BJ (cell line): ENCODE data around the gene PCA3. TPM values are rescaled to one million over a fixed set of nuclear protein-coding genes. Genes with fewer than 3 reads are reported as not detected.
A peak's percentile ranks its signal among the peaks of the same experiment; 100 is the strongest.

ENCODE experiments used
- CTCF ChIA-PET: fragments of 350-600 bp; formaldehyde crosslinking; extraction: SDS; loops from one replicate; lab custom pipeline; 2021; ENCODE audit warnings: antibody characterized with exemption, inconsistent platforms; lab: Yijun Ruan, JAX
- POLR2A ChIA-PET: fragments of 300-600 bp; sonication (Branson Sonifier 250); formaldehyde crosslinking; extraction: SDS; loops from one replicate; lab custom pipeline; 2021; ENCODE audit warnings: antibody characterized with exemption; lab: Charles Lee
- DNase-seq: peaks from one replicate; pipeline ENCODE4 v3.0.0-alpha.2; 2011; ENCODE audit warnings: low read depth
- H3K27me3 ChIP-seq: 2 replicates; pipeline ENCODE4 v1.6.0; 2011; ENCODE audit warnings: low read length; ENCODE audit not compliant: control insufficient read depth, insufficient read depth
- H3K36me3 ChIP-seq: 2 replicates; pipeline ENCODE4 v1.5.1; 2011; ENCODE audit warnings: low read length; ENCODE audit not compliant: control insufficient read depth, insufficient read depth
- H3K4me3 ChIP-seq: 2 replicates; pipeline ENCODE4 v1.5.1; 2011; ENCODE audit warnings: low read depth, mild to moderate bottlenecking, control low read depth, low read length
- polyA minus RNA-seq: library from RNA; depleted of rRNA, polyadenylated mRNA; stranded (reverse); fragments of >200 nt; gene quantifications from 2 replicates; pipeline ENCODE4 v1.2.3, GENCODE V29; 2011; rRNA and poly(A)+ RNA removed
- polyA plus RNA-seq: library from polyadenylated mRNA; depleted of rRNA; stranded (reverse); fragments of >200 nt; gene quantifications from 2 replicates; pipeline ENCODE4 v1.2.3, GENCODE V29; 2011; rRNA removed
- TF ChIP-seq, protein P1 (sequence below): IDR thresholded peaks from 2 replicates; pipeline ENCODE4 v1.5.1; 2011; ENCODE audit warnings: low read depth, mild to moderate bottlenecking, control low read depth, inconsistent platforms, low read length, moderate library complexity; ENCODE audit not compliant: insufficient read depth

PCA3 gene
- polyA plus RNA-seq, result not detected in 2 replicates
- polyA minus RNA-seq, result not detected in 2 replicates

DNA sequence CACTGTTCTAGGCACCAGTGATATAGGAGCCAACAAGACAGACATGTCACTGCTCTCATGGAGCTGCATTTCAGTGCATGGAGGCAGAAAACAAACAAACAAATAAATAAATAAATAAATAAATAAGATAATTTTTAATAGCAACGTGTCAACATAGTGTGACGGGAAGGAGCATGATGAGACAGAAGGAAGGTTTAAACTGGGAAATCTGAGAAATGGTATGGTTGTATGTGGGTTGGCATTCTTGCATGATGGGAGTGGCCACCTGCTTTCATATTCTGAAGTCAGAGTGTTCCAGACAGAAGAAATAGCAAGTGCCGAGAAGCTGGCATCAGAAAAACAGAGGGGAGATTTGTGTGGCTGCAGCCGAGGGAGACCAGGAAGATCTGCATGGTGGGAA, at the start of gene PCA3:
Gene PCA3 (plus strand): TSS at position 301 of the 400 bp plus-strand sequence.
- ChIA-PET POLR2A (no interaction called here), CTCF (interaction anchor here (2.1 kb wide), 1 partner anchor 8 kb away, joined by 5 read pairs; no protein-coding TSS in a partner anchor)
- TF ChIP-seq, protein P1, sequence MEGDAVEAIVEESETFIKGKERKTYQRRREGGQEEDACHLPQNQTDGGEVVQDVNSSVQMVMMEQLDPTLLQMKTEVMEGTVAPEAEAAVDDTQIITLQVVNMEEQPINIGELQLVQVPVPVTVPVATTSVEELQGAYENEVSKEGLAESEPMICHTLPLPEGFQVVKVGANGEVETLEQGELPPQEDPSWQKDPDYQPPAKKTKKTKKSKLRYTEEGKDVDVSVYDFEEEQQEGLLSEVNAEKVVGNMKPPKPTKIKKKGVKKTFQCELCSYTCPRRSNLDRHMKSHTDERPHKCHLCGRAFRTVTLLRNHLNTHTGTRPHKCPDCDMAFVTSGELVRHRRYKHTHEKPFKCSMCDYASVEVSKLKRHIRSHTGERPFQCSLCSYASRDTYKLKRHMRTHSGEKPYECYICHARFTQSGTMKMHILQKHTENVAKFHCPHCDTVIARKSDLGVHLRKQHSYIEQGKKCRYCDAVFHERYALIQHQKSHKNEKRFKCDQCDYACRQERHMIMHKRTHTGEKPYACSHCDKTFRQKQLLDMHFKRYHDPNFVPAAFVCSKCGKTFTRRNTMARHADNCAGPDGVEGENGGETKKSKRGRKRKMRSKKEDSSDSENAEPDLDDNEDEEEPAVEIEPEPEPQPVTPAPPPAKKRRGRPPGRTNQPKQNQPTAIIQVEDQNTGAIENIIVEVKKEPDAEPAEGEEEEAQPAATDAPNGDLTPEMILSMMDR, result no peak
- no peak for DNase-seq
- Histone ChIP-seq H3K36me3 (no peaks in the 10 kb centered on the region), H3K27me3 (no peaks in the 10 kb centered on the region), H3K4me3 (no peak within 1 kb of the TSS)

DNA sequence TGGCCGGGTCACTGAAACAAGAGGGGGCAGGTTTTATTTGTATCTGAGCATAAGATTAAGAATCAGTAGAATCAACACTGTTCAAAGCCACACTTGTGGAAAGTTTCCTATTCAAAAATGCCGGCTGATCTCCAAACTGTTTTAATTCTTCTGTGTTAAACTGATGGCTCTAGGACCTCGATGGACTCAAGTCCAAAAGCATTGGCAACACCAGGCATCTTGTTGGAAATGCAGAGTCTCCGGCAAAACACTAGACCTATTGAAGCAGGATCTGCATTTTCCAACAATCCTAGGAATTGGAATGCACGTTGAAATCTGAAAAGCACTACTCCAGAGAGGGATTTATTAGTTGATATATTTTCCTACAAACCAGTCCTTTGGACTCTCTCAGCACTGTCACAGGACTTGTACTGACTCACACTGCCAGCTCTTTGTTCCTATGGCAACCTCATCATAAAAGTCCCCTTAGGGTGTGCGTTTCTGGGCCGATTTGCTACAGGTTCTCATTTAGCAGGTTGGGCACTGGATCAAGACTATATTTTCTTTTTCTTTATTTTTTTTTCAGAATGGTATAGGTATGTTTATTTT, 48.1 kb upstream of the PCA3 start:
- TF ChIP-seq, protein P1, result no peak
- POLR2A ChIA-PET, result no interaction called here
- Histone ChIP-seq H3K4me3 (no peak overlapping the region), H3K36me3 (no peaks in the 10 kb centered on the region), H3K27me3 (no peaks in the 10 kb centered on the region; the same call in 1 of the 2 replicates)
- CTCF ChIA-PET, result interaction anchor here (2.3 kb wide), 1 partner anchor 11 kb away, joined by 6 read pairs; no protein-coding TSS in a partner anchor
- DNase-seq, result peak; percentile 7

DNA sequence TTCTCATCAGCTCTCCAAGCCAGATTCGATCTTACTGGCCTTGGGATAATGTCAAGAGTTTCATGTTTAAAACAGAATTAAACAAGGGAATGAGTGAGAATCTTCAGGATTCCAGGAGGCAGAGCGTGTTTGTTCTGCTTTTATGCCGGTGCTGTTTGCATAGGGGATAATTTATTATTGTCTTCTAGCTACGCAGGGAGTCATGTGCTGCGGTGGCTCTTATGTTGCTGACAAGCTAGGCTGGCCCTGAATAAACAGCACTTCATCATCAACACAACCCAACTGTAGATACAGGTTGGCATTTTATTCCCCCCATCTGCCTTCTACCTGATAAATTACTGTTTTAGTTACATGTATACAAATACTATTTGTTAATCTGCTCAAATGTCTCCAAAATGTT, 47.1 kb upstream of the PCA3 start:
- no peaks in the 10 kb centered on the region; the same call in 1 of the 2 replicates for H3K27me3 ChIP-seq
- no peak for DNase-seq
- ChIA-PET POLR2A (no interaction called here), CTCF (interaction anchor here (2.3 kb wide), 1 partner anchor 12 kb away, joined by 6 read pairs; no protein-coding TSS in a partner anchor)
- H3K4me3 ChIP-seq, result no peak overlapping the region
- no peaks in the 10 kb centered on the region for H3K36me3 ChIP-seq
- TF ChIP-seq, protein P1, result no peak

DNA sequence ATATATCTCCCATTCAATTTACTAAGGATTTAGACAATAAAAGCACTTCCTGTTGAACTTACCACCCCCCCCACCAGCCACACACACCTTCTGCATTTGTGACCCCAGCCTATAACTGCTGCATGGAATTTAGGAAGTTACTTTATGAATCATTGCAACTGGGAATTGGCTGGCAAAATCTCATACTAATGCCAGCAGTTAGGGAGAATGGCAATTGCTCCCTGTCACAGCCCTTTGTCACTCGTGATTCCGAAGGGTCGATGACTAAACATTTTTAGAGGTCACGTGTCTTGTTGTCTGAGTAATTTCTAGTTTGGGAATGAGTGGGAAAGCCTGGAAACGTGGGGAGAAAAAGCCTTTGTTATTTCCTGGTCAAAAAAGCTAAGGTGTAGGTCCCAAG, 46.6 kb upstream of the PCA3 start:
- ChIA-PET CTCF (interaction anchor here (2.3 kb wide), 1 partner anchor 13 kb away, joined by 6 read pairs; no protein-coding TSS in a partner anchor), POLR2A (no interaction called here)
- Histone ChIP-seq H3K4me3 (no peak overlapping the region), H3K27me3 (no peaks in the 10 kb centered on the region; the same call in 1 of the 2 replicates), H3K36me3 (no peaks in the 10 kb centered on the region)
- no peak for DNase-seq
- TF ChIP-seq, protein P1, result no peak

DNA sequence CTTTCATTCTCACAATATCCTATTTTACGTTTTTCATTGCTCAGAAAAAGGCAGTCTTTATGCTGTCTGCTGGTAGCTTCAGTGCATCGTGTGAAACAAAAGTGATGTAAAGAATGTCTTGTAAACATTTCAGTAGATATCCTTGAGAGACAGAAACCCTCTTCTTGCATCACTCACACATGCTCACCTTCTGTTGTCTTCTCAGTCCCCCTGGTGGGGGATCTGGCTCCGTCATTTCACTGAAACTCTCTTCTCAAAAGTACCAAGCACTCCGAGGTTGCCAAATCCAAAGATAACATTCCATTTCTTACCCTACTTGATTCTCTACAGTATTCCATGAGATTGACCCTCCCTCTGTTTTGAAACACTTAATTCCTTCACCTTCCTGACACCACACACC, 46.1 kb upstream of the PCA3 start:
- H3K36me3 ChIP-seq, result no peaks in the 10 kb centered on the region
- TF ChIP-seq, protein P1, result no peak
- DNase-seq, result no peak
- no peak overlapping the region for H3K4me3 ChIP-seq
- H3K27me3 ChIP-seq, result no peaks in the 10 kb centered on the region; the same call in 1 of the 2 replicates
- CTCF ChIA-PET, result interaction anchor here (2.3 kb wide), 1 partner anchor 13 kb away, joined by 6 read pairs; no protein-coding TSS in a partner anchor
- POLR2A ChIA-PET, result no interaction called here
